T1000 (cell line): ENCODE results near the gene BAK1.
"Not testable (repeated sequence)": the region's sequence is repeated elsewhere in the genome, so short reads cannot be mapped to it uniquely, and the experiment has no call there.

Experiments
- DNase-seq: peaks from one replicate; lab custom pipeline; 2025; ENCODE audit warnings: mixed read lengths; lab: John Stamatoyannopoulos, UW

The BAK1 gene

GRCh38 chr6:33586108-33586640 lies 6.1 kb upstream of the BAK1 start:
- DNase-seq, result no peak

- peak; percentile 59 for DNase-seq
Measured at GRCh38 chr6:33585403-33586107, 5.5 kb upstream of the BAK1 start.

GRCh38 chr6:33584700-33585402 lies 4.8 kb upstream of the BAK1 start:
- DNase-seq, result no peak

GRCh38 chr6:33583591-33584155 lies 3.6 kb upstream of the BAK1 start:
- DNase-seq, result no peak

- no peak for DNase-seq
Measured at GRCh38 chr6:33581186-33581585, 1.1 kb upstream of the BAK1 start.

- no peak for DNase-seq
Measured at GRCh38 chr6:33578588-33579011, 1.5 kb downstream of the BAK1 start.

GRCh38 chr6:33578164-33578563 lies 1.9 kb downstream of the BAK1 start:
- DNase-seq, result no peak

GRCh38 chr6:33577718-33578117 lies 2.4 kb downstream of the BAK1 start:
- DNase-seq, result no peak

- DNase-seq, result no peak
Measured at GRCh38 chr6:33577106-33577535, 3.0 kb downstream of the BAK1 start.

- DNase-seq, result no peak
Measured at GRCh38 chr6:33576668-33577067, 3.4 kb downstream of the BAK1 start.

GRCh38 chr6:33575211-33575610 lies 4.9 kb downstream of the BAK1 start:
- no peak for DNase-seq

GRCh38 chr6:33571637-33572316 lies 8.3 kb downstream of the BAK1 start:
- no peak for DNase-seq

GRCh38 chr6:33570806-33571636 lies 9.1 kb downstream of the BAK1 start:
- DNase-seq, result peak; percentile 35

GRCh38 chr6:33568826-33569570 lies 11.1 kb downstream of the BAK1 start:
- DNase-seq, result no peak

- DNase-seq, result no peak
Measured at GRCh38 chr6:33567836-33568235, 12.2 kb downstream of the BAK1 start.

- DNase-seq, result no peak
Measured at GRCh38 chr6:33566182-33567084, 13.6 kb downstream of the BAK1 start.

- no peak for DNase-seq
Measured at GRCh38 chr6:33558801-33559200, 21.3 kb downstream of the BAK1 start.

GRCh38 chr6:33557376-33557775 lies 22.7 kb downstream of the BAK1 start:
- DNase-seq, result no peak

GRCh38 chr6:33552883-33553282 lies 27.2 kb downstream of the BAK1 start:
- DNase-seq, result not testable (repeated sequence)

GRCh38 chr6:33552252-33552651 lies 27.8 kb downstream of the BAK1 start:
- no peak for DNase-seq
